ENCODE results near the gene TMEM253.

Gene TMEM253

GRCh38 chr14:21077672-21078071 is 23.2 kb upstream of the TMEM253 start:
- in situ Hi-C loops (cut with HindIII; ENCODE audit: low sequenced_read_pairs) = no loop called here
- TF ChIP-seq CTCF (IDR thresholded peaks at IDR 0.05; ENCODE audit: low read depth, low read length) = no peak
- DNase-seq (ENCODE audit: low read depth, low spot score) = no peak
- no peak overlapping the region for H3K4me3 ChIP-seq (ENCODE audit: low read depth, low read length)

- in situ Hi-C loops (cut with HindIII; ENCODE audit: low sequenced_read_pairs) = no loop called here
- TF ChIP-seq CTCF (IDR thresholded peaks at IDR 0.05; ENCODE audit: low read depth, low read length) = no peak
- no peak for DNase-seq (ENCODE audit: low read depth, low spot score)
- no peak overlapping the region for H3K4me3 ChIP-seq (ENCODE audit: low read depth, low read length)
These were observed 22.6 kb upstream of the TMEM253 start for GRCh38 chr14:21078287-21078686.

GRCh38 chr14:21078726-21079125 is 22.1 kb upstream of the TMEM253 start:
- H3K4me3 ChIP-seq (ENCODE audit: low read depth, low read length) = no peak overlapping the region
- no peak for DNase-seq (ENCODE audit: low read depth, low spot score)
- in situ Hi-C loops (cut with HindIII; ENCODE audit: low sequenced_read_pairs) = no loop called here
- TF ChIP-seq CTCF (IDR thresholded peaks at IDR 0.05; ENCODE audit: low read depth, low read length) = no peak

GRCh38 chr14:21081521-21082142 is 19.2 kb upstream of the TMEM253 start:
- in situ Hi-C loops (cut with HindIII; ENCODE audit: low sequenced_read_pairs) = no loop called here
- TF ChIP-seq CTCF (IDR thresholded peaks at IDR 0.05; ENCODE audit: low read depth, low read length) = no peak
- DNase-seq (ENCODE audit: low read depth, low spot score) = no peak
- H3K4me3 ChIP-seq (ENCODE audit: low read depth, low read length) = no peak overlapping the region

- in situ Hi-C loops (cut with HindIII; ENCODE audit: low sequenced_read_pairs) = no loop called here
- no peak for DNase-seq (ENCODE audit: low read depth, low spot score)
- TF ChIP-seq CTCF (IDR thresholded peaks at IDR 0.05; ENCODE audit: low read depth, low read length) = no peak
- H3K4me3 ChIP-seq (ENCODE audit: low read depth, low read length) = no peak overlapping the region
These were observed 17.1 kb upstream of the TMEM253 start for GRCh38 chr14:21083565-21084325.

- no peak for TF ChIP-seq CTCF (IDR thresholded peaks at IDR 0.05; ENCODE audit: low read depth, low read length)
- in situ Hi-C loops (cut with HindIII; ENCODE audit: low sequenced_read_pairs) = no loop called here
- DNase-seq (ENCODE audit: low read depth, low spot score) = no peak
- H3K4me3 ChIP-seq (ENCODE audit: low read depth, low read length) = no peak overlapping the region
These were observed 16.5 kb upstream of the TMEM253 start for GRCh38 chr14:21084396-21084795.

Measured in astrocyte of the spinal cord (primary cell).